ENCODE measurements around the gene CDH7.

The CDH7 gene, protein sequence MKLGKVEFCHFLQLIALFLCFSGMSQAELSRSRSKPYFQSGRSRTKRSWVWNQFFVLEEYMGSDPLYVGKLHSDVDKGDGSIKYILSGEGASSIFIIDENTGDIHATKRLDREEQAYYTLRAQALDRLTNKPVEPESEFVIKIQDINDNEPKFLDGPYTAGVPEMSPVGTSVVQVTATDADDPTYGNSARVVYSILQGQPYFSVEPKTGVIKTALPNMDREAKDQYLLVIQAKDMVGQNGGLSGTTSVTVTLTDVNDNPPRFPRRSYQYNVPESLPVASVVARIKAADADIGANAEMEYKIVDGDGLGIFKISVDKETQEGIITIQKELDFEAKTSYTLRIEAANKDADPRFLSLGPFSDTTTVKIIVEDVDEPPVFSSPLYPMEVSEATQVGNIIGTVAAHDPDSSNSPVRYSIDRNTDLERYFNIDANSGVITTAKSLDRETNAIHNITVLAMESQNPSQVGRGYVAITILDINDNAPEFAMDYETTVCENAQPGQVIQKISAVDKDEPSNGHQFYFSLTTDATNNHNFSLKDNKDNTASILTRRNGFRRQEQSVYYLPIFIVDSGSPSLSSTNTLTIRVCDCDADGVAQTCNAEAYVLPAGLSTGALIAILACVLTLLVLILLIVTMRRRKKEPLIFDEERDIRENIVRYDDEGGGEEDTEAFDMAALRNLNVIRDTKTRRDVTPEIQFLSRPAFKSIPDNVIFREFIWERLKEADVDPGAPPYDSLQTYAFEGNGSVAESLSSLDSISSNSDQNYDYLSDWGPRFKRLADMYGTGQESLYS

GRCh38 chr18:65750389-65751154, at the start of gene CDH7:
Gene CDH7 (plus strand): TSS chr18:65751012. CDS start chr18:65762843, 11,831 bp downstream.
- DNase-seq = peak; percentile 13

DNA sequence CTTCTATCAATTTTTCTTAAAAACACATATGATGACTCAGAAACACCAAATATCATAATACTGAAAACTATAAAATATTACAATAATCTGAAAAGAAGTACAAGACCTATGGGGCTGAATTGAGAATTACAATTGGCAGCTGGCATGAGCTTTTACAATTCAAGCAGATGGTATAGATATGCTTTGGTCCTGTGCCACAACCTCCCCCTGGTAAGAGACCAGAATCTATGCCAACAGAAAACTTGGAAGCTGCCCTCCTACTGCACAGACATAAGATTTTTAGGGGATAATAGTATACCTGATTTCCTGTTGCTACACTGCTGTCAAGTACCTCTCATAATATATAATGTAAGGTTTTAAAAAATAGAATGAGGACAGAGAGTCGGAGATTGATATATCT, 46.8 kb upstream of the CDH7 start:
- no peak for DNase-seq

DNA sequence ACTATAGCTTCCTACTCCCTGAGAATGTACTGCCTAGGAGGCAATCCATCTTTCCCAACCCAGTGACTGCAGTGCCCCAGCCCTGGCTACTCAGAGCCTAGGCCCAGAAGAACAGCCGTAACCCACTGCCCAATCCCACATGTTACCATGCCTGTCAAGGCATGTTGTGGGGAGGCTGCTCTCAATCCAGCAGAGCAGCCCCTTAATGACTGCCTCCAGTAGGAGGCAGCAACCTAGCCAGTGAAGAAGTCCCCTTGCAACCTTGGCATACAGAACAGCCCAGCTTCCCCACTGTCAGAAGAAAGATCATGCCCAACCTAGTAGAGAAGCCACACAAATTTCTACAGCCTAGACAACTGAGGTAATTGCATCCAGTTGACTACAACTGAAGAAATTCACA, 44.2 kb upstream of the CDH7 start:
- DNase-seq = no peak

GRCh38 chr18:65711493-65711892, 39.3 kb upstream of the CDH7 start:
- DNase-seq = no peak

DNA sequence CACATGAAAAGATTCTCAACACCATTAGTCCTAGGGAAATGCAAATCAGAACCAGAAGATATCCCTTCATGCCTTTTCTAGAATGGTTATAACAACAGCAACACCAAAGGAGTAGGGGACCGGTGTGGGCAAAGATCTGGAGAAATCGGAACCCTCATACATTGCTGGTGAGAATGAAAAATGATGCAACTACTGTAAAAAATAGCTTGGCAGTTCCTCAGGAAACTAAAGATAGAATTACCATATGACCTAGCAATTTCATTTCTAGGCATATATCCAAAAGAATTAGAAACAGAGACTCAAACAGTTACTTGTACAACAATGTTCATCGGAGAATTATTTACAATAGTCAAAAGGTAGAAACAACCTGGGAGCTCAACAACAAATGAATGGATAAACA, 29.2 kb upstream of the CDH7 start:
- DNase-seq = no peak

GRCh38 chr18:65725251-65726050, 25.4 kb upstream of the CDH7 start:
- DNase-seq = peak; percentile 77

DNA sequence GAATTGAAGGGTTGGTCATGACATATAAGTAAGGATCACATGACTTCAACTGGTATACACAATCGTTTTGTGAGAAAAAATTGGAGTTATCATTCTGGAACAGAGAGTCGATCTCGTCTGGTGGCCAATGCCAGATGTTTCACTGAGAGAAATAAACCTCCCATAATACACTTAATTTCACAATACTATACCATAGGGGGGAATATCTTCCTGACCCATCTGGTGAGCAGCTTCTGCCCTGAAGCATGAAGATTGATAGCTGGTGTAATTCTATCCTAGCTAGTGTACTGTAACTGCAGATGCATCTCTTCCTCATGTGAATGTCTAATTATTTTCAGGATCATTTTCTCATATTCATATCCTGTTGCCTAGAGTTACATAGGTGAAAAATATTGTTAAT, 15.7 kb upstream of the CDH7 start:
- no peak for DNase-seq

GRCh38 chr18:65737471-65737955, 13.3 kb upstream of the CDH7 start:
- peak; percentile 47 for DNase-seq

DNA sequence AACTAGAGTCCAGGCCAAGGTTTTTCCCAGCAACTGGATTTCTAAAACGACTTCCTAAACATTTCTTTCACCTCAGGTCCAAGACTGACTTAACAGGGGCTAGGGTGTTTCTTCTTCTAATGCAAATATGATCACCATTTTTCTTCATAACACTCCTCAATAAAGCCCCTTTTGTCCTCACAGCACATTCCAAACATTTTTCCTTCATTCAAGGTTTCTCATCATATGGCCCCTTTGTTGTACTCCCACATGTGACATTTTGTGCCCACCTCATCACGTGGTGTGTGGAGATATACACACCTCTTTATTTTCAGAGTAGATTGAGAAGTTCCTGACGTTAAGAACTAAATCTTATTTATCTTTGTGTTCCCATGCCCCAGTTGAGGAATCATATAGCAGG, 3.9 kb upstream of the CDH7 start:
- DNase-seq = no peak

GRCh38 chr18:65748321-65748720, 2.5 kb upstream of the CDH7 start:
- peak; percentile 59 for DNase-seq

DNA sequence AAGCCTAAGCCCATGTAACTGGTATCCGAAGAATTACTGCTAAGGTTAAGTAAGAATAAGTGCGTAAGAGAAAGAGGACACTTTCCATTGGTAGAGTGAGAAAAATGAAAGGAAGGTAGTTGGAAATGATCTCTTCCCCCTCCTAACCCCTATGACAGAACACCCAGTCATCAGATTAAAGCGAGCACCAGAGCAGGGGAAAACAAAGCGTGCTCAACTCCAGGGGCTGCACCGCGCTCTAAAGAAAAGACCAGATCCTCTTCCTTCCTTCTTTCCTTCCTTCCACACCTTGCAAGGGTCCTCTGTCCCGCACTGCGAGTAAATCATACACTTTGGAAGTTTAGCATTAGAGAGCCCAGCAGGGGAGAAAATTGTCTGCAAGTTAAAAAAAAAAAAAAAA, 971 bp upstream of the CDH7 start:
- DNase-seq = peak; percentile 54

DNA sequence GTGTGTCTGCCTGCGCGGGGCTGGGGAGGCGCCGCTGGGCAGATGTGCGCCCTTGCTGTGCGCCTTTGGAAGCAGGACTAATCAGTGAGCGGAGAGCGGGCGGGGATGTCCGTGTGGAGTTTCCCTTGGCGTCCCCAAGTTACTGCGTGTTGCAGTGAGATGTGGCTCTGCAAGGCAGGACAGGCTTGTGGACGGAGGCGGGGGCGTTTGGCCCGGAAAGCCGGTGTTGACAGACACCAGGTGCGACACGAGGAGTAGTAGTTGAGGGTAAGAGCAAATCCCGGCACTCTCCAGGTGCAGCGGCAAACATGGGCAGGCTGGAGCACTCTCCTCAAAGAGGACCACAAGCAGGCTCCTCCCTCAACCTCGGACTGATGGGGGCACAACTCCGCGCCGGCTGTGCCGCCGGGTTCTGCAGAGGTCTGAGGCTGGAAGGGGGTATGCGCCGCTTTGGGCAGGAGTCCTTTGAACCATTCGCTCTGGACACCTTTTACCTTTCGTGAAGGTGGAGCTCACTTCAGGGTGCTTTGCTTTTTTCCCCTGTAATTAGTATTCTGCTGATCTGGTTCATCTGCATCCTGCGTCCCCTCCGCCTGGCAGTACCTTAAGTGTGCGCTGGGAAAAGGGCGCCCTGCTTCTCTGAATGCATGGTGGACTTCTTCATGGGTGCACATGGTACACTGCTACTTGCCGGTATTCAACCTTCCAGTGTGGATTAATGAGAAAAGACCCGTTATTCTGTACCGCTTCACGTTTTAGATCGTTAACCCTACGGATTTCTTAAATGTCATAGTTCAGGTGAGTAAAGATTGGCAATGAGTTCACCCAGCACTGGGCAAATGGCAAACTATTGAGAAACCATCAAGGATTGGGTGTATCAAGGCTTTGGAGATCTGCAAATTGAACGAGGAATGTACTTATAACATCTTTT, 608 bp downstream of the CDH7 start:
- peak; percentile 84 for DNase-seq

DNA sequence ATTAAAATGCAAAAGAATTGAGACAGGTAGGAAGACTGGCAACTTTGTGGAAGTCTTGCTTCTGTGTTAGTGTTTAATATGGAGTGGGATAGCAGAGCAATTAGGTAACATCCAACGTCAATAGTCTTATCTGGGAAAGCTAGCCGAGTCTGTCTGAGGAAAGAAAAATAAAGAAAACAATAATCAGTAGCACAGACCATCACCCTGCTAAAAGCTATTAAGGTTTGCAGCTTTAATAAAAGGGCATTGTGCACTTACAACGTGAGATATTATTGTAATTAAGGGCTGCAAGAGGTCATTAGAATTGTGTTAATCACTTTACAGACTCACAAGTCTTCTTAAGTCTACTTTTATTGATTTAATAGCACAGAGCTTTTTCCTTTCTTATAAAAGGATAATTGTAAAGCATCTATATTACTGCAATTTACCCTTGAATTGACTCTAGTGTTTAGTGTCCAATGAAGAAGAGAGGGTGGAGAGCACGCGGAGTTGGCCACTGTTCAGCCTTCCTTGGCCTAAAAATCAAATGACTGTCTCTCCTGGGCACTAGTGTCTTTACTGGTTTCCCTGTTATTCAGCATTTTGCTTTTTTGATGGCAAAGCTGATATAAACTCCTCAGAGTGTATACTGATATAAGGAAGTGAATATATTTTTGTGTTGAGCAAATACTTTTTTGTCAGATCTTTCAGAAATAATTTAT, 2.0 kb downstream of the CDH7 start:
- peak; percentile 8 for DNase-seq

GRCh38 chr18:65753520-65753919, 2.7 kb downstream of the CDH7 start:
- DNase-seq = peak; percentile 78

- no peak for DNase-seq
Observed at GRCh38 chr18:65754121-65754520, 3.3 kb downstream of the CDH7 start.

DNA sequence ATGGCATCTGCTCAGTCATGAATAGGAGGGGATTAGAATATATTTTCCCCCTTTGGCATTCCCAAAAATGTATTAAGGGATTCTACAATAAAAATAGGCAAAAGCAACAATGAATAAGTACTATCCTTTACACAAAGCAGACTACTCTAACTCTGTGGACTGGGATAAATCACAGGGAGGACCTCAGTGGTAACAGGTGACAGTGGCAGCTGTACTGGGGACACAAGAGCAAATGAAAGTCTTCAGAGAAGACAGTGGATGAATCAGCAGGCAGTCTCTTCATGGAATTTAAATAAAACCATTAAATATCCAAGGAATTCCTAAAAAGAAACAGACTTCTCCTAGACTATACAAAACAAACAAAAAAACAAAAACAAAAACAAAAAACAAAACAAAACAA, 4.8 kb downstream of the CDH7 start:
- peak; percentile 31 for DNase-seq

DNA sequence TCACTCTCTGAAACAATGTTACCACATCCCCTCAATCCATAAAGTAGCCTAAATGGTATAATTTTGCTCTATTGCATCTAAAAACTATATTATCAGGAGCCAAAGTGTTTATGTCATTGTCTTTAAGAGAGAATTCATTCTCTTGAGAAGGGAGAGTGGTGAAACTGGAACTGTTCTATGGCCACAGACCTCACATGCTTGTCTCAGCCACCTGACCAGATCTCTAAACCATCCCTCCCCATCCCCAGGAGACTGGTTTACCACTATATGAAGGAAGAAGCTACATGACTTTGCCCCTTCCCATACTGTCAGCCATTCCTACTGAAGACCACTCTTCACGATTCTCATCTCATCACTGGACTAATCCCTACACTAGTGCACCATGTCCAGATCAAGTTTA, 9.6 kb downstream of the CDH7 start:
- no peak for DNase-seq

GRCh38 chr18:65761636-65762295, 11.0 kb downstream of the CDH7 start:
- peak; percentile 29 for DNase-seq

- no peak for DNase-seq
Observed at GRCh38 chr18:65762556-65762955, 11.7 kb downstream of the CDH7 start.

- no peak for DNase-seq
Observed at GRCh38 chr18:65767406-65767805, 16.6 kb downstream of the CDH7 start.
